Sigmoid colon (tissue), 3 donors: ENCODE data around the gene HSPA6.

Experiments used
- CTCF ChIP-seq, 4 experiments: fragments of 450-650 bp in 3 of 4; fragments of 200-600 bp in 1 of 4; IDR thresholded peaks; one replicate each; pipeline ENCODE4 v1.5.1; 2016 to 2019; ENCODE audit warnings: antibody characterized with exemption in 4 of 4, mild to moderate bottlenecking in 3 of 4, moderate library complexity in 2 of 4
- POLR2A ChIP-seq, 2 donors: fragments of 450-650 bp; IDR thresholded peaks; one replicate each; pipeline ENCODE4 v1.6.1; 2016; ENCODE audit warnings: antibody characterized with exemption in 2 of 2, mild to moderate bottlenecking in 2 of 2, moderate library complexity in 2 of 2

GRCh38 chr1:161491472-161491871 lies 32.9 kb upstream of the HSPA6 start:
- no peak for TF ChIP-seq CTCF (IDR thresholded peaks at IDR 0.05)
- no peak for TF ChIP-seq POLR2A (IDR thresholded peaks at IDR 0.05)
